Mesendoderm (in vitro differentiated cells): ENCODE data around the gene CRACDL.
A peak's percentile ranks its signal among the peaks of the same experiment; 100 is the strongest.

Experiments used
- DNase-seq: peaks from one replicate; pipeline ENCODE4 v3.0.0; 2013
- H2AK5ac ChIP-seq: 2 replicates; pipeline ENCODE4 v1.6.1; 2013; ENCODE audit warnings: low read length, inconsistent platforms
- H2BK120ac ChIP-seq: 2 replicates; pipeline ENCODE4 v1.6.1; 2013; ENCODE audit warnings: low read depth, mild to moderate bottlenecking, low read length, moderate library complexity, mixed read lengths
- H2BK15ac ChIP-seq: replicated peaks from 2 replicates; pipeline ENCODE4 v1.6.1; 2013; ENCODE audit warnings: low read depth, mild to moderate bottlenecking, moderate library complexity
- H2BK5ac ChIP-seq: 2 replicates; pipeline ENCODE4 v1.6.1; 2013; ENCODE audit warnings: low read length, inconsistent platforms
- H3K18ac ChIP-seq: 2 replicates; pipeline ENCODE4 v1.6.1; 2013; ENCODE audit warnings: mild to moderate bottlenecking, low read length, mixed read lengths
- H3K23ac ChIP-seq: one replicate; pipeline ENCODE4 v1.6.1; 2013; ENCODE audit warnings: low read length
- H3K27ac ChIP-seq: 2 replicates; pipeline ENCODE4 v1.5.1; 2013; ENCODE audit warnings: low read depth, mild to moderate bottlenecking, inconsistent platforms, low read length, moderate library complexity
- H3K27me3 ChIP-seq: 2 replicates; pipeline ENCODE4 v1.6.1; 2013; ENCODE audit warnings: low read length, control low read depth, mild to moderate bottlenecking, inconsistent platforms; ENCODE audit not compliant: insufficient read depth, poor library complexity
- H3K36me3 ChIP-seq: 2 replicates; pipeline ENCODE4 v1.6.1; 2013; ENCODE audit warnings: low read length, inconsistent platforms; ENCODE audit not compliant: control insufficient read depth, insufficient read depth
- H3K4ac ChIP-seq: one replicate; pipeline ENCODE4 v1.6.1; 2013; ENCODE audit warnings: low read depth, mild to moderate bottlenecking, low read length, moderate library complexity
- H3K4me1 ChIP-seq: 2 replicates; pipeline ENCODE4 v1.6.1; 2013; ENCODE audit warnings: low read depth, low read length, inconsistent platforms; ENCODE audit not compliant: control insufficient read depth
- H3K4me2 ChIP-seq: 2 replicates; pipeline ENCODE4 v1.6.1; 2013; ENCODE audit warnings: low read length
- H3K4me3 ChIP-seq: 2 replicates; pipeline ENCODE4 v1.5.1; 2013; ENCODE audit warnings: mild to moderate bottlenecking, low read length
- H3K56ac ChIP-seq: one replicate; pipeline ENCODE4 v1.6.1; 2013; ENCODE audit warnings: low read length
- H3K79me1 ChIP-seq: 2 replicates; pipeline ENCODE4 v1.6.1; 2013; ENCODE audit warnings: low read length, inconsistent platforms
- H3K79me2 ChIP-seq: 2 replicates; pipeline ENCODE4 v1.6.1; 2013; ENCODE audit warnings: mild to moderate bottlenecking, low read length; ENCODE audit not compliant: control insufficient read depth, insufficient read depth
- H3K9ac ChIP-seq: 2 replicates; pipeline ENCODE4 v1.6.1; 2013; ENCODE audit warnings: low read length, inconsistent platforms
- H4K5ac ChIP-seq: one replicate; pipeline ENCODE4 v1.6.1; 2013; ENCODE audit warnings: low read length
- H4K8ac ChIP-seq: one replicate; pipeline ENCODE4 v1.6.1; 2013; ENCODE audit warnings: low read depth, mild to moderate bottlenecking, control low read depth, low read length, moderate library complexity
- WGBS: extraction: QIAGEN DNeasy Blood & Tissue Kit; methylation state at CpG from one replicate; pipeline ENCODE4 v1.1.7; 2013; ENCODE audit warnings: low lambda C conversion rate, missing lambda C conversion rate; ENCODE audit not compliant: insufficient coverage; ENCODE audit errors: extremely low coverage; 5-methylcytosine and 5-hydroxymethylcytosine counted together

CRACDL gene

DNA sequence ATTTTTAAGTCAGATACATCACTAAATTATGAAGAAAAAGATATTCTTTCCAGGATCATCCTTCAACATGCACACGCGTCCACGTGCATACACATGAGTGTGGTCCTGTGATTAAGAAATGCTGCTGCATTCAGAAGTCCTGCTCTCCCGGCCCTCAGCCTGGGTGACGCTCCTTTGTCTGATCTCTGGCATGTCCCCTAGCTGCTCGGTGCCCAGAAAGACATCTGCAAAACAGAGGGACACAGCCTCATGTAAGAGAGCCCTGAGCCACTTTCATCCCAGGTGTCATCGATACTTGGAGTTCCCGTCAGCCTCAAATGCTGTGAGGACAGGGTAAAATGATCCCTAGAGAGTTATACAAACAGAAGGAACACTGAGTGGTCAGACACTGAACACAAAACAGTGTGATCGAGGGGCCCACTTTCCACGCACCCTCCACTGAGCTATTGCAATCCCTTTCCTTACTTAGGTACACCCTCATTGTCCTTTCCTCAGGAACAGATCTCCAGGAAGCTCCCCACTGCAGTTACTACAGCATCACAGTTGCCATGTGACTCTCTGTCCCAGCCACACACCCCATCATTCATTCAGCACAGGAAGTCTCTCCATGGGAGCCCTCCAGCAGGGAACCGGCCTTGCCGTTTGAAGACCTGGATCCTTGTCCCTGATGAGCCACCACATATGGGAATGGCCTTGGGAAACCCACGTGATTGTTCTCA is 32.1 kb downstream of the CRACDL start:
- H3K36me3 ChIP-seq, result no peaks in the 10 kb centered on the region
- no peaks in the 10 kb centered on the region for H3K79me1 ChIP-seq
- H3K27me3 ChIP-seq, result no peaks in the 10 kb centered on the region
- H3K23ac ChIP-seq, result no peak overlapping the region
- no peak overlapping the region for H3K4me3 ChIP-seq
- H3K4me2 ChIP-seq, result no peak overlapping the region
- H2BK15ac ChIP-seq, result no peak overlapping the region
- H4K8ac ChIP-seq, result no peak overlapping the region
- H3K27ac ChIP-seq, result no peak overlapping the region
- H3K4me1 ChIP-seq, result no peaks in the 10 kb centered on the region
- H3K79me2 ChIP-seq, result no peaks in the 10 kb centered on the region
- H3K56ac ChIP-seq, result no peak overlapping the region
- no peak overlapping the region for H2AK5ac ChIP-seq
- no peak overlapping the region for H2BK5ac ChIP-seq
- H3K18ac ChIP-seq, result no peak overlapping the region
- no peak overlapping the region for H3K9ac ChIP-seq
- H2BK120ac ChIP-seq, result no peak overlapping the region
- peak; percentile 51 for DNase-seq
- no peak overlapping the region for H4K5ac ChIP-seq
- no peak overlapping the region for H3K4ac ChIP-seq
- WGBS, result no CpG with 5 or more reads among the region's 13 CpGs

- no peak overlapping the region for H3K56ac ChIP-seq
- no peaks in the 10 kb centered on the region for H3K36me3 ChIP-seq
- H3K4ac ChIP-seq, result no peak overlapping the region
- no peak for DNase-seq
- H2BK120ac ChIP-seq, result no peak overlapping the region
- H3K27ac ChIP-seq, result no peak overlapping the region
- H2BK15ac ChIP-seq, result no peak overlapping the region
- H2BK5ac ChIP-seq, result no peak overlapping the region
- no peak overlapping the region for H3K4me2 ChIP-seq
- H3K4me1 ChIP-seq, result no peaks in the 10 kb centered on the region
- no peaks in the 10 kb centered on the region for H3K27me3 ChIP-seq
- no peak overlapping the region for H3K18ac ChIP-seq
- H4K8ac ChIP-seq, result no peak overlapping the region
- no peaks in the 10 kb centered on the region for H3K79me2 ChIP-seq
- H3K79me1 ChIP-seq, result no peaks in the 10 kb centered on the region
- H4K5ac ChIP-seq, result no peak overlapping the region
- no CpG with 5 or more reads among the region's 9 CpGs for WGBS
- H3K4me3 ChIP-seq, result no peak overlapping the region
- H3K23ac ChIP-seq, result no peak overlapping the region
- H3K9ac ChIP-seq, result no peak overlapping the region
- H2AK5ac ChIP-seq, result no peak overlapping the region
Measured at GRCh38 chr2:98903064-98903355, 33.0 kb downstream of the CRACDL start.

DNA sequence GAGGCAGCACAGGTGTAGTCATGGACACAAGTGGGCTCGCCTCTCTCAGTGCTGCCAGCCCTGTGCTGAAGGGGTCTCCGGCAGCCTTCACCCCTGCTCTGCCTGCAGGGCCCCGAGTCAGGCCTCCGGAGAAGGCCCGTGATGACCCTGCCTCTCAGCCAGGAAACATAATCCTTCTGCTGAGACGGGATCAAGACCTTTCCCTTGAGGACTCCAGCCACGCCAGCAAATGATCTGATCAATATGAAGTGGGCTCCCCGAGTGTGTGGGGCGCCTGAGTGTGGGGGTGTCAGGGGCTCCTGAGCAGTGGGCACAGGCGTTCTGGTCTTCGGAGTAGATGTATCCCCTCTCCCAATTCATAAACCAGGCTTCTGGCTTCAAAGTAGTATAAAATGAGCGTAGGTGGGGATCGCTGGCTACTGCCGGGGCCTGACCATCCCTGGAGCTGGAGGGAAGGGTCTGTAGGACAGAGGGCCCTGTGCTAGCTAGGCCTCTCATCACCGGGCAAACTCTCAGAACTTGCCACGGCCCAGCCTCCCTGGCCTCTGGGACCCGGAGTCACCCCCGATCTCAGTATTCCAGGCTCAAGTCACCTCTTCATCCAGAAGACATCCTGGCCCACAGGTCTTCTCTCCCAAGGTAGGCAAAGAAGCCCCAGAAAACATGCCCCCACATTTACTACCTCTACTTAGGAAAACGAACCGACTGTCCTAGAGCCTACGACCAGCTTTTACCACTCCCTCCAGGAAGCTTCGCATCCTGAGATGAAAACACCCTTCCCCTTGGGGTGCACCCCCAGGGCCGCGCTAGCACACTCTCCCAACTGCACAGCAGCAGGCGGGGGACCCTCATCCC is 33.6 kb downstream of the CRACDL start:
- Histone ChIP-seq H3K79me2 (no peaks in the 10 kb centered on the region), H3K27ac (no peak overlapping the region), H4K8ac (no peak overlapping the region), H2AK5ac (no peak overlapping the region), H3K4me1 (no peaks in the 10 kb centered on the region), H4K5ac (no peak overlapping the region), H3K4me2 (no peak overlapping the region), H3K4me3 (no peak overlapping the region), H3K27me3 (no peaks in the 10 kb centered on the region), H3K56ac (no peak overlapping the region), H3K36me3 (no peaks in the 10 kb centered on the region), H2BK120ac (no peak overlapping the region), H3K79me1 (no peaks in the 10 kb centered on the region), H3K18ac (no peak overlapping the region), H3K9ac (no peak overlapping the region), H2BK5ac (no peak overlapping the region), H3K23ac (no peak overlapping the region), H2BK15ac (no peak overlapping the region), H3K4ac (no peak overlapping the region)
- no CpG with 5 or more reads among the region's 25 CpGs for WGBS
- no peak for DNase-seq

DNA sequence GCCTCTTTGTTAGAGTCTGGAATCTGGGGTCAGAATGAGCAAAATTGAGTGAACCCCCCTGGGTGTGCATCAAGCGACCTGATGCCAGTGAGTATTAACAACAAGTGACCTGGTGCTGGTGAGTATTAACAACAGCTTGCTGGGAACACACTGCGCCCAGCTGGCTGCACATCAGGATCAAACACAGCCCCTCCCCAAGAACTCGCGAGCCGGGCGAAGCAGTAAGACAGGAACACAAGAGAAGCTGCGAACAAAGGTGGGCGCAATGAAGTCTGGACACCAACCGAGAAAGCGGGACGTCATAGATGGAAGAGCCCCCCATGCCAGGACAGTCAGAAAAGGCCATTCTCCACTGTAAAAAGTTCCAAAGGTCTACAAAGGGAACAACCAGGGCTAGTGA is 34.3 kb downstream of the CRACDL start:
- H3K4me1 ChIP-seq, result no peaks in the 10 kb centered on the region
- no peaks in the 10 kb centered on the region for H3K36me3 ChIP-seq
- no peak for DNase-seq
- no peak overlapping the region for H4K8ac ChIP-seq
- H2AK5ac ChIP-seq, result no peak overlapping the region
- H3K18ac ChIP-seq, result no peak overlapping the region
- H3K27ac ChIP-seq, result no peak overlapping the region
- H3K4ac ChIP-seq, result no peak overlapping the region
- H3K23ac ChIP-seq, result no peak overlapping the region
- H3K79me2 ChIP-seq, result no peaks in the 10 kb centered on the region
- no peak overlapping the region for H2BK15ac ChIP-seq
- H3K79me1 ChIP-seq, result no peaks in the 10 kb centered on the region
- no peak overlapping the region for H3K56ac ChIP-seq
- no peak overlapping the region for H2BK120ac ChIP-seq
- H3K4me2 ChIP-seq, result no peak overlapping the region
- no peaks in the 10 kb centered on the region for H3K27me3 ChIP-seq
- H3K4me3 ChIP-seq, result no peak overlapping the region
- no peak overlapping the region for H4K5ac ChIP-seq
- H3K9ac ChIP-seq, result no peak overlapping the region
- H2BK5ac ChIP-seq, result no peak overlapping the region
- WGBS, result no CpG with 5 or more reads among the region's 11 CpGs

DNA sequence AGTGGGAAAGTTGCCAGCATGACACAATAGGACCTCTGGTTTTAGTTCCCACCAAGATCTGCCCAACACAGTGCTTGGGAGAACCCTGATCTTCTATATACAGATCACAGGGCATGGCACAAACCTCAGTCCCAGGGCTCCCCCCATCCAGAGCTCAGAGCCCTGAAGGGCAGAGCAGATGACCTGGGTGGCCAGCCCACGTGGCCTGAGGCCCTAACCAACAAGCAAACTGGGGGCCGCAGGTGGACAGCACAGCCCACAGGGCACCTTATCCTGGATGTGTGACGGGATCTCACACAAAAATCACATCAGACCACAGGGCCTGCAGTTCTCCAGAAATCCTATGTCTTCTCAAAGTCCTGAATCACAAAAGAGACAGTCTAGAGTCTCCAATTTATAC is 34.7 kb downstream of the CRACDL start:
- Histone ChIP-seq H3K79me1 (no peaks in the 10 kb centered on the region), H3K79me2 (no peaks in the 10 kb centered on the region), H2AK5ac (no peak overlapping the region), H4K8ac (no peak overlapping the region), H3K18ac (no peak overlapping the region), H3K4me1 (no peaks in the 10 kb centered on the region), H2BK15ac (no peak overlapping the region), H4K5ac (no peak overlapping the region), H3K27ac (no peak overlapping the region), H2BK120ac (no peak overlapping the region), H3K56ac (no peak overlapping the region), H3K23ac (no peak overlapping the region), H3K27me3 (no peaks in the 10 kb centered on the region), H3K36me3 (no peaks in the 10 kb centered on the region), H3K9ac (no peak overlapping the region), H3K4me2 (no peak overlapping the region), H2BK5ac (no peak overlapping the region), H3K4ac (no peak overlapping the region), H3K4me3 (no peak overlapping the region)
- no peak for DNase-seq
- no CpG with 5 or more reads among the region's 3 CpGs for WGBS
